Measurements from ENCODE around the gene ATP8B4.
A peak's percentile ranks its signal among the peaks of the same experiment; 100 is the strongest.

ATP8B4 gene

DNA sequence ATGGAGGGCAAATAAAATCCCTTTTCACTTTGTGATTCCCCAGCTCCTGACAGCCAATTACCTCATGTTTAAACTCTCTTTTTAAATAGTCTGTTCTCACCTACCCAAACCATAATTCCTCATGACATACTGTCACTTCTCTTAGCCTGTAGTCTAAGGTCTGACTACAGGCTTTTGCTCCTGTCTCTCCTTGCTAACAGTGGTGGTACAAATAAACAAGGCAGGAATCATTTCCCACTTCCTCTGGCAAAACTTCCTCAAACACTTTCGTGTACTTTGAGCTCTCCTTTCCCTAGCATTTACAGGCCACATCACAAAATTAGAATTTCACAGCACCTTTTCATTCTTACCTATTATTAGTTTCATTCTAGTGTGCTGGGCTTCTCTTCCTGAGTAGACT, 51.8 kb downstream of the ATP8B4 start:
- no peak overlapping the region for H3K27ac ChIP-seq (ENCODE audit: low read depth in 2 of 2, low read length in 2 of 2)
- no peak overlapping the region for H3K9ac ChIP-seq (ENCODE audit: low read depth in 1 of 2, low read length in 2 of 2)
- H3K4me1 ChIP-seq (ENCODE audit: control insufficient read depth in 2 of 2, insufficient read depth in 2 of 2, low read length in 2 of 2), result peaks cover 4 to 13% of the 10 kb centered on the region in 2 donors
- no peak overlapping the region for H3K4me3 ChIP-seq (ENCODE audit: low read length in 2 of 2)
- H3K36me3 ChIP-seq (ENCODE audit: control insufficient read depth in 2 of 2, insufficient read depth in 2 of 2, low read length in 2 of 2), result no peaks in the 10 kb centered on the region
- H3K27me3 ChIP-seq (ENCODE audit: control insufficient read depth in 2 of 2, insufficient read depth in 2 of 2, low read length in 2 of 2), result no peaks in the 10 kb centered on the region
- no peaks in the 10 kb centered on the region for H3K9me3 ChIP-seq (ENCODE audit: control insufficient read depth in 2 of 2, low read length in 2 of 2)

DNA sequence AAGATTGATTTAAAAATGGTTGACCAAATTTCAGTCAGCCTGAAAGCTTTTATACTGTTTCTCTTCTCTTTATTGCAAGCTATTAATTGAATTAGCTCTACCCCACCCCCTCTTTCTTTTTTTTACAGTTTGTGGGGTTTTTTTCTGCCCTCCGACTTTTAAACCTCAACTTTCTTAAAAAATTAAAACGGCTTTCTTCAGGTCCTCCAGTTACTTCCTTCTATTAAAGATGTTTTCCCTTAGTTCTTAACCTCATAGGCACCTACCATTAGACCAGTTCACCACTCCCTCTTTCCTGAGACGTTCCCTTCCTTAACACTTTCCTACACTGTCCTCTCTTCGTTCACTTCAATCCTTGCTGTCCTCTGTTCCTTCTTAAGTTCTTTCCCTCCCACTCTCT, 52.4 kb downstream of the ATP8B4 start:
- Histone ChIP-seq H3K4me3 (ENCODE audit: low read length in 2 of 2) (no peak overlapping the region), H3K9me3 (ENCODE audit: control insufficient read depth in 2 of 2, low read length in 2 of 2) (no peaks in the 10 kb centered on the region), H3K27me3 (ENCODE audit: control insufficient read depth in 2 of 2, insufficient read depth in 2 of 2, low read length in 2 of 2) (no peaks in the 10 kb centered on the region), H3K27ac (ENCODE audit: low read depth in 2 of 2, low read length in 2 of 2) (no peak overlapping the region), H3K4me1 (ENCODE audit: control insufficient read depth in 2 of 2, insufficient read depth in 2 of 2, low read length in 2 of 2) (peaks cover 4 to 13% of the 10 kb centered on the region in 2 donors), H3K9ac (ENCODE audit: low read depth in 1 of 2, low read length in 2 of 2) (no peak overlapping the region), H3K36me3 (ENCODE audit: control insufficient read depth in 2 of 2, insufficient read depth in 2 of 2, low read length in 2 of 2) (no peaks in the 10 kb centered on the region)

DNA sequence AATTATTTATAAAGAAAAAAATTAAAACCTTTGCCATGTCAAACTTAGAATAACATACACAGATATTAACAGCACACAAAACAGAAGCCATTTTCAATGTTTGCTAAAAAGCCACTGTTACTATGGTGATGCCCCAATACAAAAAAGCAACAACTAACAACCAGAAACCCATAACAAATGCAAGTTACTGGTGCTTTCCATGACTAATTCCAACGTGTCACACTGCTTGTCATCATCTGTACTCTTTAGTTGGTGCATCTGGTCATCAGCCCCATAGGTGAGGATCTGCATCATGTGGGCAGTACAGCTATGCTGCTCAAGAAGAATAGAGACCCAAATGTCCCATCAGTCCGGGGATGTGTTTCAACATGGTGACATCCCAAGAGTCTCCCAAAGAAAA, 52.8 kb downstream of the ATP8B4 start:
- peaks cover 4 to 13% of the 10 kb centered on the region in 2 donors for H3K4me1 ChIP-seq (ENCODE audit: control insufficient read depth in 2 of 2, insufficient read depth in 2 of 2, low read length in 2 of 2)
- H3K27me3 ChIP-seq (ENCODE audit: control insufficient read depth in 2 of 2, insufficient read depth in 2 of 2, low read length in 2 of 2), result no peaks in the 10 kb centered on the region
- no peak overlapping the region for H3K9ac ChIP-seq (ENCODE audit: low read depth in 1 of 2, low read length in 2 of 2)
- H3K4me3 ChIP-seq (ENCODE audit: low read length in 2 of 2), result no peak overlapping the region
- no peak overlapping the region for H3K27ac ChIP-seq (ENCODE audit: low read depth in 2 of 2, low read length in 2 of 2)
- H3K9me3 ChIP-seq (ENCODE audit: control insufficient read depth in 2 of 2, low read length in 2 of 2), result no peaks in the 10 kb centered on the region
- no peaks in the 10 kb centered on the region for H3K36me3 ChIP-seq (ENCODE audit: control insufficient read depth in 2 of 2, insufficient read depth in 2 of 2, low read length in 2 of 2)

GRCh38 chr15:50065279-50065678, 53.8 kb downstream of the ATP8B4 start:
- Histone ChIP-seq H3K4me1 (ENCODE audit: control insufficient read depth in 2 of 2, insufficient read depth in 2 of 2, low read length in 2 of 2) (peaks cover 4 to 13% of the 10 kb centered on the region in 2 donors), H3K27ac (ENCODE audit: low read depth in 2 of 2, low read length in 2 of 2) (no peak overlapping the region), H3K27me3 (ENCODE audit: control insufficient read depth in 2 of 2, insufficient read depth in 2 of 2, low read length in 2 of 2) (no peaks in the 10 kb centered on the region), H3K9me3 (ENCODE audit: control insufficient read depth in 2 of 2, low read length in 2 of 2) (no peaks in the 10 kb centered on the region), H3K36me3 (ENCODE audit: control insufficient read depth in 2 of 2, insufficient read depth in 2 of 2, low read length in 2 of 2) (no peaks in the 10 kb centered on the region), H3K4me3 (ENCODE audit: low read length in 2 of 2) (no peak overlapping the region), H3K9ac (ENCODE audit: low read depth in 1 of 2, low read length in 2 of 2) (no peak overlapping the region)

DNA sequence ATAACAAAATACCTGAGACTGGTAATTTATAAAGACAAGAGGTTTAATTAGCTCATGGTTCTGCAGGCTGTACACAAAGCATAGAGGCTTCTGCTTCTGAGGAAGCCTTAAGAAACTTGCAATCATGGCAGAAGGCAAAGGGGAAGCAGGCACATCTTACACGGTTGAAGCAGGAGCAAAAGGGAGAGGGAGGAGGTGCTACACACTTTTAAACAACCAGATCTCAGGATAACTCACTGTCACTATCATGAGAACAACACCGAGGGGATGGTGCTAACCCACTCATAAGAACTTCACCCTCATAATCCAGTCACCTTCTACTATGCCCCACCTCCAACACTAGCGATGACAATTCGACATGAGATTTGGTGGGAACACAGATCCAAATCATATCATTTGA, 54.4 kb downstream of the ATP8B4 start:
- Histone ChIP-seq H3K36me3 (ENCODE audit: control insufficient read depth in 2 of 2, insufficient read depth in 2 of 2, low read length in 2 of 2) (no peaks in the 10 kb centered on the region), H3K4me3 (ENCODE audit: low read length in 2 of 2) (no peak overlapping the region), H3K27me3 (ENCODE audit: control insufficient read depth in 2 of 2, insufficient read depth in 2 of 2, low read length in 2 of 2) (no peaks in the 10 kb centered on the region), H3K4me1 (ENCODE audit: control insufficient read depth in 2 of 2, insufficient read depth in 2 of 2, low read length in 2 of 2) (peaks cover 4 to 13% of the 10 kb centered on the region in 2 donors), H3K27ac (ENCODE audit: low read depth in 2 of 2, low read length in 2 of 2) (no peak overlapping the region), H3K9me3 (ENCODE audit: control insufficient read depth in 2 of 2, low read length in 2 of 2) (no peaks in the 10 kb centered on the region), H3K9ac (ENCODE audit: low read depth in 1 of 2, low read length in 2 of 2) (no peak overlapping the region)

DNA sequence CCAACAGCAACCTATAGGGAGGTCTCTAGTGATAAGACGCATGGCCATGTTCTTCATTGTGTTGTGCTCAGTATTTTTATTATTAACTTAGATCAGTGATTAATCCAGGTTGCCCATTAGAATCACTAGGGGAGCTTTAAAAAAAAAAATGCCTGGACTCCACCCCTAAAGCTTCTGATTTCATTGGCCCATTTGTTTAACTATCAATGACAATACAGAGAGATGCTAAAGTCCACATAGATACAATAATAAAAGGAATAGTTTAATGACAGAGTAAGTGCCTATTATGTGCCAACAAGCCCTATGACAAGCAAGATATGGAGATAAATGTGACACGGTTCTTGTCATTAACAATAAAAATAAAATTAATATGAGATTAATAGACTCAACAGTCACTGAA, 55.8 kb downstream of the ATP8B4 start:
- no peak overlapping the region for H3K27ac ChIP-seq (ENCODE audit: low read depth in 2 of 2, low read length in 2 of 2)
- H3K9ac ChIP-seq (ENCODE audit: low read depth in 1 of 2, low read length in 2 of 2), result no peak overlapping the region
- H3K9me3 ChIP-seq (ENCODE audit: control insufficient read depth in 2 of 2, low read length in 2 of 2), result no peaks in the 10 kb centered on the region
- no peaks in the 10 kb centered on the region for H3K36me3 ChIP-seq (ENCODE audit: control insufficient read depth in 2 of 2, insufficient read depth in 2 of 2, low read length in 2 of 2)
- no peaks in the 10 kb centered on the region for H3K27me3 ChIP-seq (ENCODE audit: control insufficient read depth in 2 of 2, insufficient read depth in 2 of 2, low read length in 2 of 2)
- H3K4me3 ChIP-seq (ENCODE audit: low read length in 2 of 2), result no peak overlapping the region
- peaks cover 8 to 13% of the 10 kb centered on the region in 2 donors for H3K4me1 ChIP-seq (ENCODE audit: control insufficient read depth in 2 of 2, insufficient read depth in 2 of 2, low read length in 2 of 2)

GRCh38 chr15:50061503-50061902, 57.5 kb downstream of the ATP8B4 start:
- Histone ChIP-seq H3K27me3 (ENCODE audit: control insufficient read depth in 2 of 2, insufficient read depth in 2 of 2, low read length in 2 of 2) (no peaks in the 10 kb centered on the region), H3K9ac (ENCODE audit: low read depth in 1 of 2, low read length in 2 of 2) (no peak overlapping the region), H3K4me1 (ENCODE audit: control insufficient read depth in 2 of 2, insufficient read depth in 2 of 2, low read length in 2 of 2) (peaks cover 5 to 7% of the 10 kb centered on the region in 2 donors), H3K36me3 (ENCODE audit: control insufficient read depth in 2 of 2, insufficient read depth in 2 of 2, low read length in 2 of 2) (no peaks in the 10 kb centered on the region), H3K4me3 (ENCODE audit: low read length in 2 of 2) (no peak overlapping the region), H3K27ac (ENCODE audit: low read depth in 2 of 2, low read length in 2 of 2) (no peak overlapping the region), H3K9me3 (ENCODE audit: control insufficient read depth in 2 of 2, low read length in 2 of 2) (no peaks in the 10 kb centered on the region)

GRCh38 chr15:50059883-50060282, 59.1 kb downstream of the ATP8B4 start:
- Histone ChIP-seq H3K4me1 (ENCODE audit: control insufficient read depth in 2 of 2, insufficient read depth in 2 of 2, low read length in 2 of 2) (peaks cover 3 to 7% of the 10 kb centered on the region in 2 donors), H3K36me3 (ENCODE audit: control insufficient read depth in 2 of 2, insufficient read depth in 2 of 2, low read length in 2 of 2) (no peaks in the 10 kb centered on the region), H3K27ac (ENCODE audit: low read depth in 2 of 2, low read length in 2 of 2) (no peak overlapping the region), H3K4me3 (ENCODE audit: low read length in 2 of 2) (peak overlapping the region in 1 of 2 donors; percentile 20), H3K9me3 (ENCODE audit: control insufficient read depth in 2 of 2, low read length in 2 of 2) (no peaks in the 10 kb centered on the region), H3K9ac (ENCODE audit: low read depth in 1 of 2, low read length in 2 of 2) (no peak overlapping the region), H3K27me3 (ENCODE audit: control insufficient read depth in 2 of 2, insufficient read depth in 2 of 2, low read length in 2 of 2) (no peaks in the 10 kb centered on the region)

GRCh38 chr15:50059203-50059772, 59.7 kb downstream of the ATP8B4 start:
- no peaks in the 10 kb centered on the region for H3K9me3 ChIP-seq (ENCODE audit: control insufficient read depth in 2 of 2, low read length in 2 of 2)
- no peak overlapping the region for H3K27ac ChIP-seq (ENCODE audit: low read depth in 2 of 2, low read length in 2 of 2)
- H3K4me1 ChIP-seq (ENCODE audit: control insufficient read depth in 2 of 2, insufficient read depth in 2 of 2, low read length in 2 of 2), result peaks cover 3 to 7% of the 10 kb centered on the region in 2 donors
- no peak overlapping the region for H3K9ac ChIP-seq (ENCODE audit: low read depth in 1 of 2, low read length in 2 of 2)
- H3K4me3 ChIP-seq (ENCODE audit: low read length in 2 of 2), result no peak overlapping the region
- H3K36me3 ChIP-seq (ENCODE audit: control insufficient read depth in 2 of 2, insufficient read depth in 2 of 2, low read length in 2 of 2), result no peaks in the 10 kb centered on the region
- H3K27me3 ChIP-seq (ENCODE audit: control insufficient read depth in 2 of 2, insufficient read depth in 2 of 2, low read length in 2 of 2), result no peaks in the 10 kb centered on the region

DNA sequence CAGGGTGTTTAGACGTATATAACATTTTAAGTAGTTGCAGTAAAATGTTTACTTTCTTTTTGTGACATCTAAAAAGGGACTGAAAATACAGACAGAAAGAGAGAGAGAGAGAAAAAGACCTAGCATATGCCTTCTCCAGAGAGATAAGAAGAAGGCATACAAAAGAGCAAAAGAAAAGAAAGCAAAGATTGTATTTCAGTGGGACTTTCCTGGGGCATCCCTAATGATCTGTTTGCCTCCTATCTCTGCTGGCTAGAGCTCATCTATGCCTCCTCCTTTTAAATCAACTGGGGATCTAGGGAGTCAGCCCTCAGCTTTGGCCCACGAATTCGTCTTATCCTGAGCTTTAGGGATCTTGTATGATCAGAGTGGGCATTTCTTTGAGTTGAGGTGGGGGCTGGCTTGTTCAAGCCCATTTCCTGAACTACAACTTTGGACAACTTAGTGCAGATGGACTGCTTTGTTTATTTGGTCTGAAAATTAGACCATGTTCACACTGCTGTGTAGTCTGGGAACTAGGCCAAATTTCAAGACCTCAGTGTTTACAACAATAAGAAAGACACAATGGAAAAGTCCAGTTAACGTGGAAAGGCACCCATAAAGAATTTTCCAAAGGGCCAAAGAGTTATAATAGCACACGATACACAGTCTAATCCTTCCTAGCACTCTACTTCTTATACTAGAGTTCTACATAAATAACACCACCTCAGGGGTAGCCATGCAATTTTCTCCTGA, 61.0 kb downstream of the ATP8B4 start:
- H3K27ac ChIP-seq (ENCODE audit: low read depth in 2 of 2, low read length in 2 of 2), result peak overlapping the region in 1 of 2 donors; percentile 46

More for the DNA sequence above, 61.0 kb downstream of the ATP8B4 start:
- Histone ChIP-seq H3K36me3 (ENCODE audit: control insufficient read depth in 2 of 2, insufficient read depth in 2 of 2, low read length in 2 of 2) (no peaks in the 10 kb centered on the region), H3K27me3 (ENCODE audit: control insufficient read depth in 2 of 2, insufficient read depth in 2 of 2, low read length in 2 of 2) (no peaks in the 10 kb centered on the region), H3K4me3 (ENCODE audit: low read length in 2 of 2) (no peak overlapping the region), H3K4me1 (ENCODE audit: control insufficient read depth in 2 of 2, insufficient read depth in 2 of 2, low read length in 2 of 2) (peaks cover 3 to 7% of the 10 kb centered on the region in 2 donors), H3K9me3 (ENCODE audit: control insufficient read depth in 2 of 2, low read length in 2 of 2) (no peaks in the 10 kb centered on the region), H3K9ac (ENCODE audit: low read depth in 1 of 2, low read length in 2 of 2) (no peak overlapping the region)
